H4 (cell line): Measurements from ENCODE around the gene GABPB2. TPM values are rescaled to one million over a fixed set of nuclear protein-coding genes. Genes with fewer than 3 reads are reported as not detected.
"Not testable (repeated sequence)": the region's sequence is repeated elsewhere in the genome, so short reads cannot be mapped to it uniquely, and the experiment has no call there.

Source experiments
- DNase-seq: peaks from one replicate; pipeline ENCODE4 v3.0.0-alpha.2; 2015; ENCODE audit warnings: low spot score
- total RNA-seq: library from RNA; depleted of rRNA; stranded (reverse); fragments of >200 nt; shearing (Covaris generic); gene quantifications from 2 replicates; pipeline ENCODE4 v1.2.3, GENCODE V29; 2014

Gene GABPB2
- total RNA-seq, 1 experiment from 2014 or later = 2.6 TPM

GRCh38 chr1:151060007-151060656, 10.4 kb upstream of the GABPB2 start, which contains the start of gene MLLT11:
TSS of gene MLLT11 (plus strand) at chr1:151060397. CDS start at chr1:151067225, 6,828 bp downstream.
- peak; percentile 78 for DNase-seq

GRCh38 chr1:151060657-151061421, 9.7 kb upstream of the GABPB2 start:
- peak; percentile 55 for DNase-seq

GRCh38 chr1:151061704-151062103, 8.9 kb upstream of the GABPB2 start:
- DNase-seq = no peak

- DNase-seq = peak; percentile 80
Measured at GRCh38 chr1:151062741-151063371, 7.7 kb upstream of the GABPB2 start.

GRCh38 chr1:151065089-151065645, 5.4 kb upstream of the GABPB2 start:
- no peak for DNase-seq

- DNase-seq = no peak
Measured at GRCh38 chr1:151067185-151067584, 3.4 kb upstream of the GABPB2 start.

- DNase-seq = no peak
Measured at GRCh38 chr1:151069103-151069486, 1.5 kb upstream of the GABPB2 start.

GRCh38 chr1:151072224-151072623, 1.7 kb downstream of the GABPB2 start:
- DNase-seq = no peak

GRCh38 chr1:151085953-151086559, 15.5 kb downstream of the GABPB2 start:
- DNase-seq = no peak

GRCh38 chr1:151097426-151097825, 26.9 kb downstream of the GABPB2 start:
- not testable (repeated sequence) for DNase-seq

- no peak for DNase-seq
Measured at GRCh38 chr1:151098126-151098525, 27.6 kb downstream of the GABPB2 start.

GRCh38 chr1:151104630-151105029, 34.1 kb downstream of the GABPB2 start:
- DNase-seq = no peak

- DNase-seq = no peak
Measured at GRCh38 chr1:151106894-151107293, 36.3 kb downstream of the GABPB2 start.

- DNase-seq = no peak
Measured at GRCh38 chr1:151108331-151108730, 37.8 kb downstream of the GABPB2 start.

GRCh38 chr1:151113877-151114276, 43.3 kb downstream of the GABPB2 start:
- DNase-seq = no peak

- DNase-seq = no peak
Measured at GRCh38 chr1:151124763-151125403, 54.3 kb downstream of the GABPB2 start.

- DNase-seq = no peak
Measured at GRCh38 chr1:151128800-151129199, 58.2 kb downstream of the GABPB2 start.

GRCh38 chr1:151130987-151131586, 60.5 kb downstream of the GABPB2 start:
- DNase-seq = no peak

- DNase-seq = no peak
Measured at GRCh38 chr1:151131701-151132334, 61.3 kb downstream of the GABPB2 start.

- DNase-seq = no peak
Measured at GRCh38 chr1:151132335-151133017, 61.9 kb downstream of the GABPB2 start.
